Left hindlimb (tissue), 1 donor: ENCODE data around the gene CD151.
A peak's percentile ranks its signal among the peaks of the same experiment; 100 is the strongest.

Experiments used
- DNase-seq: peaks from one replicate; pipeline ENCODE4 v3.0.0-alpha.2; 2018

CD151 gene

DNA sequence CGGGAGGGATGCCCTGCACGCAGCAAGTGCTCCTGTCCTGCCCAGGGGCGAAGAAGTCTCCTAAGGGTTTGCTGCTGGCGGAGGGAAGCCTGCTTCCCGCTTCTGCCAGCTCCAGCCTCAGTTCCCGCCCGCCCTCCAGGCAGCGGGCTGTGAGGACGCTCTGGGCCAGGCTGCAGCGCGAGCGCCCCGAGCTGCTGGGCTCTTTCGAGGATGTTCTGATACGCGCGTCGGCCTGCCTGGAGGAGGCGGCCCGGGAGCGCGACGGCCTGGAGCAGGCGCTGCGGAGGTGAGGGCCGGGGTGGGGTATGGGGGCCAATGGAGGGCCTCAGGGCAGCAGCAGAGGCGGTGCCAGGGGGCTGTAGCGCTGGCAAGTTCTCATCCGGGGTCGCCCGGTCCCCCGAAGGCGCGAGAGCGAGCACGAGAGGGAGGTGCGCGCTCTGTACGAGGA lies 2.9 kb upstream of the CD151 start:
- DNase-seq, result no peak

- no peak for DNase-seq
These were observed 2.2 kb upstream of the CD151 start for GRCh38 chr11:830295-831117.

- DNase-seq, result no peak
These were observed 1.5 kb upstream of the CD151 start for GRCh38 chr11:831118-831864.

DNA sequence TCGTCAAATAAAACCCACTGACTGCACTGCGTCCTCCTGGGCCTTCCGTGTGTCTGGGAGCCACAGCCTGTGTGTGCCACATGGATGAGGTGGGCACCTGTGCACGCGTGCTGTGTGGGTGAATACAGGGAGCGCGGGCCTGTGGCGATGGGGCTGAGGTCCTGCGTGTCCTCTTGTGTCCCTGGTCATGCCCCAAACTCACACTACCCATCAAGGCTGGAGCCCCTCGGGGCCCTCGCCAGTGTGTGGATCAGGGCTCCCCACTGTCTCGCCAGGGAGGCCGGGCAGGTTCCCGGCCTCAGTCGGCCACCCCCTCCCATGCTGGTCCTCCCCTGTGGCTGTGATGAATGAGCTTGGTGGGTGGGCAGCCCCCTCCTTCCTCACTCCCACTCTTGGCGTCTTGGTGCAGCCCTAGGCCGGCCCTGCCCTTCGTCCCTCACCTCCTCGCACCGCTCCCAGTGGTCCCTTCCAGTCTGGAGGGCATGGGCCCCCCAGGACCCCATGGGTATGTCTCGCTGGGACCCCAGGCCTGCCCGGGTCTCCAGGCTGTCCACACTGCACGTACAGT lies 707 bp upstream of the CD151 start:
- DNase-seq, result no peak

- no peak for DNase-seq
These were observed 501 bp downstream of the CD151 start for GRCh38 chr11:833114-833791.

GRCh38 chr11:833849-834311 lies 1.1 kb downstream of the CD151 start:
- DNase-seq, result no peak

DNA sequence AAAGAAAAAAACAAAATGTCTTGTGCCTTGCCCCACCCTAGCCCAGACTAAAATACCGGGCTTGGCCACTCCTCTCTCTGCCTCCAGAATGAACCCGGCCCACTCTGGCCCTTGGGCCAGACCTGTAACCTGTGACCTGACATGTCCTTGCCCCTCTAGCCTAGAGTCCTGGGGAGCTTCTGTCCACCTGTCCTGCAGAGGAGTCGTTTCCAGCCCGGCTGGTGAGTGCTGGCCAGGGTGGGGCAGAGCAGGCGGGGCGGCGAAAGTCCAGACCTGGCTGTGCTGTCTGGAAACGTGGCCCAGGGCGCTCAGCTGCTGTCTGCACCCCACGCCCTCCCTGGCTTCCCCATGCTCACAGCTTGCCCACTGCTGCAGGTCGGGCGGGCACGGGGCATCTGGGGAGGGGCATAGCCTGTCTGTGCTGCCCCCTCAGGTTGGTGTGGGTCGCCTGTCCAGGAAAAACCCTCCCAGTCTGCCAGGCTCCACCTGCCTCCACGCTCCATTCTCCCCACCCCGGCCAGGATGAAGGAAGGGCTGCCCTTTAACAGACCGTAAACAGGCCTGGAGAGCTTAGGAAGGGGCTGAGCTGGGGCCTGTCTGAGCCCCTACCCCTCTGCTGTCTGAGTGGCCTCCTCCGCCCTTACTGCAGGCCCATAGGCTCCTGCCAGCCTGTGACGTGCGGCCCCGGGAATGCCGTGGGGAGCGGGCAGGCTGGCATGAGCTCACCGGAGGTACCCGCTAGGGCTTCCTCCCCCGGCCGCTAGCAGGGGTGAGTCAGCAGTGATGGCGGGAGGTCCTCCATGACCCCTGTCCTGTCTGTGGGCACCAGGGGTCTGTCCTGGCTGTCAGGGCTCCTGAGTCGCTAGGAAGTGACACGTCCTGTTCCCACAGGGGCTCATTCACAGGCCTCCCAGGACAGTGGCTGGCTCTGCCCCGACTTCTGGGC lies 1.9 kb downstream of the CD151 start:
- DNase-seq, result no peak

- no peak for DNase-seq
These were observed 3.5 kb downstream of the CD151 start for GRCh38 chr11:836274-836673.

DNA sequence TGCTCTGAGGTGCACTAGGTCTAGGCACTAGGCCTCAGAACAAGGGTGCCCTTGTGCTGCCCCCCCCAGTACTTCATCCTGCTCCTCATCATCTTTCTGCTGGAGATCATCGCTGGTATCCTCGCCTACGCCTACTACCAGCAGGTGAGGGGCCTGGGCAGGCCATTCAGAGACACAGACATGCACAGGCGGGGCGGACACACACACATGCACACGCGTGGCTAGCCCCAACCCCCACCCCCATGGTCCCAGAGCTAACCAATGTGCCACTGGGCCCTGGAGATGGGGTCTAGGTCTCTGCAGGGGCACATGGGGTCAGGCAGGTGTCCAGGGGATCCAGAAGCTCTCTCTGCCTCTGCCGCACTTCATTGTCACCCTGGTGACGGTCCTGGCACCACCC lies 3.9 kb downstream of the CD151 start:
- DNase-seq, result no peak

DNA sequence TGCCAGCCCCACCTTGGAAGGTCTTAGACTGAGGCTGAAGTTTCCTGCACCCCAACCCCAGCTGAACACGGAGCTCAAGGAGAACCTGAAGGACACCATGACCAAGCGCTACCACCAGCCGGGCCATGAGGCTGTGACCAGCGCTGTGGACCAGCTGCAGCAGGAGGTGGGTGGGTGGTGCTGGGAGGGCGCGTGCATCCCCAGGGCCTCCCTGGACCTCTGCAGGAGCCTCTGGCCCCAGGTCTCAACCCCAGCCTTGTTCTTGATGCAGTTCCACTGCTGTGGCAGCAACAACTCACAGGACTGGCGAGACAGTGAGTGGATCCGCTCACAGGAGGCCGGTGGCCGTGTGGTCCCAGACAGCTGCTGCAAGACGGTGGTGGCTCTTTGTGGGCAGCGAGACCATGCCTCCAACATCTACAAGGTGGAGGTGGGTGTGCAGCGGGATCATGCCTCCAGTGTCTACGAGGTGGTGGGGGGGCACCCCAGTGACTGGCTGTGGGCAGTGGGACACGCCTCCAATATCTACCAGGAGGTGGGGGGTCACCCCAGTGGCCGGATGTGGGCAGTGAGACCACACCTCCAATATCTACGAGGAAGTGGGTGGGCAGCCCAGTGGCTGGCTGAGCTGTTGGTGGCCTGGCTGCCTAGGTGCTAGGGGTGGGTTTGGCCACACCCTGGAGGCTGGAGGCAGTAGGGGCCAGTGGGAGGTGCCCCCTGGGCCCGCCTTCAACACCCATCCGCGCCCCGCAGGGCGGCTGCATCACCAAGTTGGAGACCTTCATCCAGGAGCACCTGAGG lies 4.6 kb downstream of the CD151 start:
- DNase-seq, result no peak

DNA sequence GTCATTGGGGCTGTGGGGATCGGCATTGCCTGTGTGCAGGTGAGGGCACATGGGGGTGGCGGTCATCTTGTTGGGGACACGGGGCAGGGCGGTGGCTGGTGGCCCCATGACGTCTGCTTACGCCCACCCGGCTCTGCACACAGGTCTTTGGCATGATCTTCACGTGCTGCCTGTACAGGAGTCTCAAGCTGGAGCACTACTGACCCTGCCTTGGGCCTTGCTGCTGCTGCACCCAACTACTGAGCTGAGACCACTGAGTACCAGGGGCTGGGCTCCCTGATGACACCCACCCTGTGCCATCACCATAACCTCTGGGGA lies 5.2 kb downstream of the CD151 start:
- no peak for DNase-seq

DNA sequence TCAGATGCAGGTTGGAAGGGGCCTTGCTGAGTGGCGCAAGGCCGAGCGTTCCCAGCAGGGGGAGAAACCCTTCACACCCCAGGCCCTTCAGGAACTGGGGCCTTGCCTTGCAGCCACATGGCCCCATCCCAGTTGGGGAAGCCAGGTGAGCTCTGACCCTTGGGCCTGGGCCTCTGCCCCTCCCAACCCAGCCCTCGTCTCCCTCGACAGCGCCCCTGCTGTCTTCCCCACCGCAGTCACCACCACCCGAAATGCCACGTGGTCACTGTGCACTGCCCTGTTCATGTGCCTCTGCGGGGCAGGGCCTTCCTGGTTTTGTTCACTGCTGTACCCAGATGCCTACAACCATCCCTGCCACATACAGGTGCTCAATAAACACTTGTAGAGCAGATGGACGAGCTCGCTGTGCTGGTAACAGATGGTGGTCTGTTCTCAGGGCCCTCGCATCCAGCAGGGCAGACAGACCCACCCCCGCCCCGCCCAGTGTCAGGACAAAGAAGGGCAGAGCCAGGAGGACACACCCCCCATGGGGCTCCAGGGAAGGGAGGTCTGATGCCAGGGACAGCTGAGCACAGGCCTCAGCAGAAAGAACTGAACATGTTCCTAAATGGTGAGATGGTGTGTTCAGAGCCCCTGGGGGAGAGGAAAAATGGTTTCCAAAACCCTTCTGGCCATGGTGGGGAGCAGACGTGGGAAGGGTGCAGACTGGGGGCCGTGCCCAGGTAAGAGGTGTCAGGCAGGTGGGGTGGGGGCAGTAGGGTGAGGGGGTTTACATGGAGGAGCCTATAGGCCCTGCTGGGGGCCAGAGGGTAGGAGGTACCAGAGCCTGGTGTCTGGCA lies 5.9 kb downstream of the CD151 start:
- DNase-seq, result no peak

DNA sequence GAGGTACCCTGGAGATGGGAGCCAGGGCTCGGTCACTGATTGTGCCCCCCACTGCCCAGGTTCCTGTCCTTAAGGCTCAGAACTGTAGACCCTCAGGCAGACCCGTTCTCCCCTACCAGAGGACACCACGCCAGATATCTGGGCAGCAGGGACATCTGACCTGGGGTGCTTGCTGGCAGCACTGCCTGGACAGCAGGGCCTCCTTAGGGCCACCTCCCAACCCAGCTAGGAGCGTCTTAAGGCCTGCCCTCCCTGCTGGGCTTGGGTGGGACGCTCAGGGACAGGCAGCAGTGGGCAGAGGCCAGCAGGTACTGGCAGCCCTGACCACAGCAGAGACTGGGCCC lies 6.5 kb downstream of the CD151 start:
- DNase-seq, result no peak

DNA sequence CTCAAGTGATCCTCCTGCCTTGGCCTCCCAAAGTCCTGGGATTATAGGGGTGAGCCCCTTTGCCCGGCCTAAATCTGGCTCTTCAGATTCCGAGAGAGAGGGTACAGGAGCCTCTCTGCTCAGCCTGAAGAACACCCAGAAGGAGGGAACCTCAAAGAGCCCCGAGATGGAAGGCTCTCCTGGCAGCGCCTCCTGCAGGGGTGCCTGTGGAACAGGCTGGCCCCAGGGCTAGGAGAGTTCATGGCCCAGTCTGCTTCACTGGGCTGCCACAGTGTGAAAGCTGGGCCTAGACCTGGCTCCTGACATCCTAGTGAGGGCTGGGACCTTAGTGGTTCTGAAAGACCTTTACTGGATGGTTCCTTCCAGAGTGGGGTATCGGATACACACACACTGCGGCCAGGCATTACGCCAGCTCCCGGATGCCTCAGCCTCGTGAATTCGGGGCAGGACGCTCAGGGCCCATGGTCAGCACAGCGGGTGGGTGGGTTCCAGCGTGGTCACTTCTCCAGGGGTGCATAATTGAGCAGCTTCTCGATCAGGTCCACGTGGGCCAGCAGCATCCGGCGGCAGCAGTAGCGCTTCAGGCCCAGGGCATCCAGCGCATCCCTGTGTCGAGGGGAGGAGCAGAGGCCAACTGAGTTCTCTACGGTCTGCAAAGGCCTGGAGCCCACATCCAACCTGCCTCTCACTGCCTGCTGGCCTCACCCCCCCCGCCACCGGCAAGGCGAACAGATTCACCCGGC lies 7.3 kb downstream of the CD151 start:
- DNase-seq, result no peak

DNA sequence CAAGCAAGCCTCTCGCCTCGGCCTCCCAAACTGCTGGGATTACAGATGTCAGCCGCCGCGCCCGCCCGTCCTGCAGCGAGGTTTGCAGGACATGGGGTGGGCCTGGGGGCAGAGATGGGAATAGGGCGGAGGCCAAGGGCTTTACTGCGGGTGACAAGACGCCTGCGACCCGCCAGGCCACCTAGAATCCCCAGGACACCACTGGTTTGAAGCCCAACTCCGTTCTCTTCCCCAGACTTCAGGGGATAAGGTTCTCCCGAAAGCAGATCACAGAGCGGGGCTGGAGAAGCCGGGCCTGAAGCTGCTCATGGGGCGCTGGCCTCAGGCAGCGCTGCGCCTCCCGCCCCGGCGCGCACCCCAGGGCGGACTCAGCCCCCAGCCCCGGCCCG lies 9.2 kb downstream of the CD151 start:
- no peak for DNase-seq

GRCh38 chr11:842370-843002 lies 9.7 kb downstream of the CD151 start, which contains the start of the genes POLR2L and TSPAN4:
Gene POLR2L (minus strand): TSS chr11:842529. CDS start chr11:842508, 21 bp downstream.
Gene TSPAN4 (plus strand): TSS chr11:842852. CDS start chr11:850305, 7,453 bp downstream.
- peak; percentile 91 for DNase-seq

DNA sequence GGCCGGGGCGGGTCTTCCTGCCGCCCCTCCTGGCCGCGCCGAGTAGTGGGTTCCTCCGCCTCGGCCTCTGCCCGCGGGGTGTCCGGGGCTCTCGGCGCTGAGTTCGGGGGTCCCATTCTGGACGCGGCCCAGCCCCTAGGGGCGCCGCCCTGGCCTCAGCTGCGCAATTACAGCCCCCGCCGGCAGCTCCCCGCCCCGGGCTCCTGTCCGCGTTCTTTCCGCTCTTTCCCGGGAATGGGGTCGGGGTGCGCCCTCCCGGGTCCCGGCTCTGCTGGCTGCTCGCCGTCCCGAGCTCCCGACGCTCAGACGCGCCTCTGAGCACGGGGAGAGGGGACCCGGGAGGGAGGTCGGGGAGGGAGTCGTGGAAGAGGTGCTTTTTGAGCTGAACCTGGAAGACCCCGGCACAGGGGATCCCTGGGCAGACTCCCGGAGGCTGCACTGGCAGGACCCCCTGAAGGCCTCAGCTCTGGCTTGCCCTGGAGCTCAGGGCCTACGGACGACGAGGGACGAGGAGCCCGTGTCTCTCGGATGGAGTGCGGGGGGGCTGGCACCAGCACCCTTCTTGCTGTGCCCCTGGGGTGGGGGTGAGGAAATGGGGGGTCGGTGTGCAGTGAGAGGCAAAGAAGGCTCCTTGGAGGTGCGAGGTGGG lies 10.5 kb downstream of the CD151 start:
- no peak for DNase-seq
